Measurements from ENCODE around the gene CREM. TPM values are rescaled to one million over a fixed set of nuclear protein-coding genes. Genes with fewer than 3 reads are reported as not detected.

Gene CREM
- total RNA-seq, 1 experiment from 2014 or later, result 20.0 TPM

DNA sequence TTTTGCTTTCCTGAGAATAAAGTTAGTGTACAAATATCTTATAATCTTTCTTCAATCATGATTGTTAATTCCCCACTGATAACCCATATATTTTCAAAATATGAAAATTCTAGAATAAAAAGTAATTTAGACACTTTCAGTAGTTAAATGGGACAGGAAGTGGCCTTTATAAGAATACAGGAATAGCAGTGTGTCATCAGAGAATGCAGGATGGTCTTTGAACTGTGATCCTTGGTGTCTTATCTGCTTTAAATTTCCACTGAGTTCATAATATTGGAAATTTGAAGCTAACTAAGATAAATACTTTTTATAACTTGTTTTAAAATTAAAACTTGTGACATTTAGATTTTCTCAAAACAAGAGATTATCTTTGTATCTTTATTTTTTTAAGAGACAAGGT is 75.4 kb downstream of the CREM start:
- Histone ChIP-seq H3T11ph (ENCODE audit: low read length) (no peak overlapping the region), H3K4me1 (ENCODE audit: insufficient read depth, low read length) (peaks cover 3% of the 10 kb centered on the region; the same call in 1 of the 2 replicates), H4K91ac (ENCODE audit: insufficient read length, low read depth, low read length) (no peak overlapping the region), H4K20me1 (ENCODE audit: control insufficient read depth, insufficient read depth, insufficient read length) (no peaks in the 10 kb centered on the region), H2AFZ (ENCODE audit: low read length) (no peak overlapping the region), H3K27me3 (ENCODE audit: insufficient read depth, low read length) (no peaks in the 10 kb centered on the region), H3K9me3 (ENCODE audit: control insufficient read depth, low read depth, low read length) (no peaks in the 10 kb centered on the region), H3K79me1 (ENCODE audit: insufficient read depth, low read depth, low read length, poor library complexity, severe bottlenecking) (no peaks in the 10 kb centered on the region), H3K4me2 (ENCODE audit: insufficient read depth, insufficient read length, low read length) (no peak overlapping the region), H3K23me2 (ENCODE audit: insufficient read length, low read depth, low read length, poor library complexity, severe bottlenecking) (no peaks in the 10 kb centered on the region), H3K23ac (ENCODE audit: insufficient read length, low read depth, low read length) (no peak overlapping the region), H2AK5ac (ENCODE audit: insufficient read length, low read length) (no peak overlapping the region), H3K9ac (ENCODE audit: extremely low read depth, insufficient read length, low read length) (no peak overlapping the region), H3K56ac (ENCODE audit: insufficient read length, low read depth, low read length) (no peak overlapping the region), H3K14ac (ENCODE audit: insufficient read depth, low read length) (no peak overlapping the region), H2BK20ac (ENCODE audit: low read depth, low read length, poor library complexity, severe bottlenecking) (no peak overlapping the region), H3K4ac (ENCODE audit: low read depth, low read length) (no peak overlapping the region), H3K79me2 (ENCODE audit: insufficient read depth, low read length) (no peaks in the 10 kb centered on the region; the same call in 1 of the 2 replicates), H3K18ac (ENCODE audit: insufficient read length, low read depth, low read length) (no peak overlapping the region), H2BK12ac (ENCODE audit: insufficient read length, low read depth, low read length) (no peak overlapping the region), H2BK120ac (ENCODE audit: low read depth, low read length, poor library complexity, severe bottlenecking) (no peak overlapping the region), H4K8ac (replicated peaks; ENCODE audit: insufficient read length, low read depth, low read length) (no peak overlapping the region), H2BK5ac (ENCODE audit: insufficient read length, low read length) (no peak overlapping the region), H2BK15ac (ENCODE audit: low read depth, low read length) (no peak overlapping the region), H3K27ac (ENCODE audit: insufficient read length, low read depth, low read length) (no peak overlapping the region), H4K5ac (ENCODE audit: insufficient read length, low read depth, low read length) (no peak overlapping the region)
- Mint-ChIP-seq H3K27ac (no peak overlapping the region), H3K4me1 (peaks cover 11% of the 10 kb centered on the region in 2 experiments), H3K36me3 (ENCODE audit: insufficient read depth in 1 of 3, low read depth in 3 of 3) (peaks cover 2 to 4% (median 2%) of the 10 kb centered on the region in 3 experiments; a peak in 5 of 7 replicates), H3K4me3 (no peak overlapping the region), H3K27me3 (ENCODE audit: low read depth) (no peaks in the 10 kb centered on the region), H3K9me3 (no peaks in the 10 kb centered on the region)
- TF ChIP-seq, protein P1, sequence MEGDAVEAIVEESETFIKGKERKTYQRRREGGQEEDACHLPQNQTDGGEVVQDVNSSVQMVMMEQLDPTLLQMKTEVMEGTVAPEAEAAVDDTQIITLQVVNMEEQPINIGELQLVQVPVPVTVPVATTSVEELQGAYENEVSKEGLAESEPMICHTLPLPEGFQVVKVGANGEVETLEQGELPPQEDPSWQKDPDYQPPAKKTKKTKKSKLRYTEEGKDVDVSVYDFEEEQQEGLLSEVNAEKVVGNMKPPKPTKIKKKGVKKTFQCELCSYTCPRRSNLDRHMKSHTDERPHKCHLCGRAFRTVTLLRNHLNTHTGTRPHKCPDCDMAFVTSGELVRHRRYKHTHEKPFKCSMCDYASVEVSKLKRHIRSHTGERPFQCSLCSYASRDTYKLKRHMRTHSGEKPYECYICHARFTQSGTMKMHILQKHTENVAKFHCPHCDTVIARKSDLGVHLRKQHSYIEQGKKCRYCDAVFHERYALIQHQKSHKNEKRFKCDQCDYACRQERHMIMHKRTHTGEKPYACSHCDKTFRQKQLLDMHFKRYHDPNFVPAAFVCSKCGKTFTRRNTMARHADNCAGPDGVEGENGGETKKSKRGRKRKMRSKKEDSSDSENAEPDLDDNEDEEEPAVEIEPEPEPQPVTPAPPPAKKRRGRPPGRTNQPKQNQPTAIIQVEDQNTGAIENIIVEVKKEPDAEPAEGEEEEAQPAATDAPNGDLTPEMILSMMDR (conservative IDR thresholded peaks at IDR 0.05), result no peak
- no peak for DNase-seq
